GM12892 (cell line): ENCODE results near the gene SMIM41.

Source experiments
- DNase-seq: peaks from one replicate; pipeline ENCODE4 v3.0.0; 2011; ENCODE audit not compliant: insufficient read length
- FAIRE-seq: peaks from 2 replicates; lab custom pipeline; 2011; peaks lifted over from hg19 to GRCh38; lab: Jason Lieb, UNC
- POLR2A ChIP-seq: IDR thresholded peaks from 2 replicates; pipeline ENCODE4 v1.6.1; 2011; ENCODE audit warnings: low read depth, low read length, control low read depth
- POLR2AphosphoS5 ChIP-seq: IDR thresholded peaks from 2 replicates; pipeline ENCODE4 v1.6.1; 2011; ENCODE audit warnings: low read depth, low read length, control low read depth
- TAF1 ChIP-seq: IDR thresholded peaks from 2 replicates; pipeline ENCODE4 v1.6.1; 2011; ENCODE audit warnings: low read depth, mild to moderate bottlenecking, control low read depth, low read length, borderline replicate concordance

Gene SMIM41

GRCh38 chr12:52073531-52074381 is 5.7 kb upstream of the SMIM41 start:
- DNase-seq (no peak), FAIRE-seq (no peak)
- TF ChIP-seq POLR2AphosphoS5 = no peak
- TF ChIP-seq POLR2A = no peak
- no peak for TF ChIP-seq TAF1

DNA sequence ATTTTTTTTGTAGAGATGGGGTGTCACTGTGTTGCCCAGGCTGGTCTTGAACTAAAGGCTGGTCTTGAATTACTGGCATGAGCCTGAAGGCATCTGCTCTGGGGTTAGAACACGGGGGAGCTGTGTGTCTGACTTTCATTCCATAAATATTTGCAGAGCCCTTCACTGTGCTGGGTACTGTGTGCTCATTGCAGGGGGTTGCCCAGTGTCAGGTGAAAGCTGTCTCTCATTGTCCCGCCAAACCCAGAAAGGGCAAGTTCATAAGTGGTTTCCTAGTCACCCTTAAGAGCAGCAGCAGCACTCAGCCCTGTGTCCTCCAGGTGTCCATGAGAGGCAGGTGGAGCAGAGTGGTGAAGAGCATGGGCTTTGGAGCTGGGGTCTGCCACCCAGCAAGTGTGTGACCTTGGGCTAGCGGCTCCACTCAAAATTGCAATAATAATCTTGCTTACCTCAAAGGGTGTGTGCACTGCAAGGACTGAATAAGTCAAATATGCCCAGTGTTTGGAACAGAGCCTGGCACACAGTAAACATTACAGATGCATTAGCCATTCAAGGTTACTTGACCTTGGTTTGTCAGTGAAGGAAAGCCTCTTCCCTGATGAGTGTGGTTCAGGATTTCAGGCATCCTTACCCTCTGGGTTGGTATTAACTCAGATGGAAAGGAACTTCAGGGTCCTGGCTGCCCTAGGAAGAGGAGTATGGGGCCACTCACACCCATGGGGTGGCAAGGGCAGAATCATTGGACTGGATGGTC is 4.4 kb upstream of the SMIM41 start:
- no peak for FAIRE-seq
- no peak for TF ChIP-seq TAF1
- TF ChIP-seq POLR2A = no peak
- no peak for TF ChIP-seq POLR2AphosphoS5
- DNase-seq = no peak

GRCh38 chr12:52076811-52077210 is 2.7 kb upstream of the SMIM41 start:
- DNase-seq = no peak
- TF ChIP-seq TAF1 = no peak
- TF ChIP-seq POLR2AphosphoS5 = no peak
- no peak for TF ChIP-seq POLR2A
- FAIRE-seq = no peak

DNA sequence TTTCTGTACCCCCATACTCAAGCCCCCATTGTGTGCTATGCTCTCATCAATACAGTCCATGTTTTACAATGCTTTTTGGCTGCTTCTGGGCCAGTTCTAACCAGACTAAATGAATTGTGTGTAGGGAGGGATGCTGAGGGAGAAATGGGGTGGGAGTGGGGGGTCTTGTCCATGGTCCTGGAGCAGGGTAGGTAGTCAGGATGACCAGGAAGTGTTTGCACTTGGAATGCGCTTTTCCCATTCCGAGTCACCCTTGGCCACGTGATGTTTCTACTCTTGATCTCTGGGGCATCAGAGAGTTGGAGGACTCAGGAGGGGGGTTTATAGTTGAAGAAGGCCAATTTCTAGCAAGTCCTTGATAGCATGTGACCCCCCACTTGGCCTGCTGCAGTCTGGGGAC is 1.2 kb upstream of the SMIM41 start:
- FAIRE-seq (no peak), DNase-seq (no peak)
- no peak for TF ChIP-seq POLR2AphosphoS5
- TF ChIP-seq POLR2A = no peak
- no peak for TF ChIP-seq TAF1

DNA sequence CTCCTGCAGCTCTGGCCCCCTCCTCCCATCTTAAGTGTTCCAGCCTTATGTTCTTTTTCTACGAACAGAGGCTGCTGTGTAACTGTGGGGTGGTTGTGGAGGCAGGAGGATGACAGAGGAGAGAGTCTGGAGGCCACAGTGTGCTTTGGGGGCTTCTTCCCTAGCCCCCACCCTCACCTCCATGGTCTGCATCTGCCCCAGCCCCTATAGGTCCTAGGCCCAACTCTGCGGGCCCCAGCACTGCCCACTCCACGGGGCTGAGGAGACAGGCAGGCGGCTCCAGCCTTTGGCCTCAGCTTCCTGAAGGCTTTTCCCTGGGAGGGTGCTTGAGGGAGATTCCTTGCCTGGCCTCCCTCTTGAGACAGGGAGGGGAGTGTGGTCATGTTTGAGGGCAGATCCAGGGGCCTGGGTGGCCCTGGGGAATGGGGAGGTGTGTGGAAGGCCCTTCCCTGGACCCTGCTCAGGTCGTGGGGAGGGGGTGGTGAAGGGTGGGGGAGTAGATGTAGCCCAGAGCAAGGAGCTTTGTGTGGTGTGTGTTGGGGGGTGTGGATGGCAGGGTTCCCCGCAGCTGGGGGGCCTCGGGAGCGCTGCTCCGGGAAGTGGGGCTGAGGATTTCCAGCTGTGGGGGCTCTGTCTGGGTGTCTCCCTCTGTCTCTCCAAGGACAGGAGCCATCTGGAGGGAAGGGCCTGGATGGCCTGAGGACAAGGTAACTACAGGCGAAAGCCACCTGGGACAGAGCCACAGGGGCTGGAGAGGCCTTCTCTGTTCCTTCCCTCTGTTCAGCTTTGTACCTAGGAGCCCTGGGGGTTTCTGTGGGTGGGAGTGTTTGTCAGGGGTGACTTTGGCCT is 1.1 kb downstream of the SMIM41 start:
- TF ChIP-seq POLR2A (no peak), POLR2AphosphoS5 (no peak), TAF1 (no peak)
- no peak for DNase-seq
- FAIRE-seq = no peak

DNA sequence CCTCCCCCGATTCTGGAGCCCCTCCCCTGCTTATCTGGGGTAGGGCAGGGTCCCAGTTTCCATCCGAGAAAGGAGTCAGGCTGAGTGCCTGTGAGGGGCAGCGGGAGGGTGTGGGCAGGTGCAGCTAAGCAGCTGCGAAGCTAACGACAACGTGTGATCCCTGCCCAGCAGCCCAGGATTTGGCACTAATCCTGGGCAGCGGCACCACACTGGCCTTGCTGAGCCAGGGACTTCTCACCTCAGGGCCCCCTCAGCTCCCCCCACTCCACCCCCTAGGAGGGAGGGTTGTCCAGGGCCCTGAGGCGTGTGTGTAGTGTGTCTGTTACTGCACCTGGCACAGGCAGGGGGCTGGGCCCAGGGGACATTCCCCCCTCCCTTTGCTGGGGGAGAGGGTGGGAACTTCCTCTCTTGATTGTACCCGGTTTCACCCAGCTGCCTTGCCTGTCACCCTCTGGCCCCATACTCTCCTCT is 1.8 kb downstream of the SMIM41 start:
- FAIRE-seq = no peak
- TF ChIP-seq TAF1 = no peak
- no peak for TF ChIP-seq POLR2AphosphoS5
- no peak for TF ChIP-seq POLR2A
- no peak for DNase-seq

GRCh38 chr12:52082026-52082668 is 2.6 kb downstream of the SMIM41 start:
- FAIRE-seq (no peak), DNase-seq (no peak)
- no peak for TF ChIP-seq TAF1
- TF ChIP-seq POLR2A = no peak
- TF ChIP-seq POLR2AphosphoS5 = no peak

DNA sequence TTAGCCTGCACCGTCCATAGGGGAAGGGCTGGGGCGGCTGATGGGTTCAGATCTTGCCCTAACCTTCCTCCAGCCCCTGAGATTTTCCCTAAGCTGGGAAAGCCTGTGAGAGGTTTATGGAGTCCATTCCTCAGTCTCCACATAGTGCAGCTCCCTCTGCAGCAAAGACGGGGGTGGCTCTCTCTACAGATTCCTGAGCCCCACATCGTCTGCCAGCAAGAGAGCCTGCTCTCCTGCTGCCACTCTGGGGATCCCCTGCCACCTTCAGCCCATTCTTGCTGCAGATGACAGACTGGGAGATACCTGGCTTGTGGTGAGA is 3.1 kb downstream of the SMIM41 start:
- TF ChIP-seq TAF1 (no peak), POLR2AphosphoS5 (no peak), POLR2A (no peak)
- DNase-seq = no peak
- FAIRE-seq = no peak

- FAIRE-seq = peak; percentile 88
- TF ChIP-seq POLR2A = no peak
- no peak for TF ChIP-seq POLR2AphosphoS5
- TF ChIP-seq TAF1 = no peak
- peak; percentile 80 for DNase-seq
Measured at GRCh38 chr12:52082988-52083637, 3.6 kb downstream of the SMIM41 start.

DNA sequence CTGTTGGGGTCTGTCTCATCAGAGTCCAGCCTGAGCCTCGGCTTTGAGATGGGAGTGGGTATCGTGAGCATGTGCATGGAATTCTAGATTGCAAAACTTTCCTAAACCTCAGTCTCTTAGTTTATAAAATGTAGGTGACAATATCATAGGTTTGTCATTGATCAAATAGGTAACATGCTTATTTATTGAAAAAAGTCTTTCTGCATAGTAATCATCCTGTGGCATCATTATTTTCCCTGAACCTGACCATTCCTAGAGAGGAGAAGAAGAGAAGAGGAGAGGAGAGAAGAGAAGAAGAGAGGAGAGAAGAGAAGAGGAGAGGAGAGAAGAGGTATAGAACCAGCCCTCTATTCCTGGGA is 4.1 kb downstream of the SMIM41 start:
- TF ChIP-seq POLR2A (no peak), POLR2AphosphoS5 (no peak), TAF1 (no peak)
- FAIRE-seq = no peak
- no peak for DNase-seq
